GM19238 (cell line): ENCODE results near the gene SULT1C3.
"Not testable (repeated sequence)": the region's sequence is repeated elsewhere in the genome, so short reads cannot be mapped to it uniquely, and the experiment has no call there.

ENCODE experiments used
- DNase-seq: peaks from one replicate; pipeline ENCODE4 v3.0.0; 2011; ENCODE audit warnings: low spot score; ENCODE audit not compliant: insufficient read length

Gene SULT1C3

GRCh38 chr2:108244667-108245414 is 5.1 kb downstream of the SULT1C3 start:
- no peak for DNase-seq

- no peak for DNase-seq
These were observed 13.3 kb downstream of the SULT1C3 start for GRCh38 chr2:108253106-108253505.

GRCh38 chr2:108257757-108258331 is 18.1 kb downstream of the SULT1C3 start:
- no peak for DNase-seq

GRCh38 chr2:108260773-108261172 is 21.0 kb downstream of the SULT1C3 start:
- DNase-seq: no peak

- DNase-seq: no peak
These were observed 22.3 kb downstream of the SULT1C3 start for GRCh38 chr2:108262036-108262435.

GRCh38 chr2:108263401-108263800 is 23.6 kb downstream of the SULT1C3 start:
- no peak for DNase-seq

- DNase-seq: no peak
These were observed 26.4 kb downstream of the SULT1C3 start for GRCh38 chr2:108266218-108266617.

GRCh38 chr2:108267101-108267500 is 27.3 kb downstream of the SULT1C3 start:
- DNase-seq: no peak

- DNase-seq: no peak
These were observed 28.2 kb downstream of the SULT1C3 start for GRCh38 chr2:108268001-108268400.

GRCh38 chr2:108270346-108270745 is 30.6 kb downstream of the SULT1C3 start:
- DNase-seq: no peak

GRCh38 chr2:108270768-108271506 is 31.2 kb downstream of the SULT1C3 start:
- no peak for DNase-seq

- no peak for DNase-seq
These were observed 32.0 kb downstream of the SULT1C3 start for GRCh38 chr2:108271691-108272253.

GRCh38 chr2:108278631-108279030 is 38.9 kb downstream of the SULT1C3 start:
- DNase-seq: no peak

- DNase-seq: no peak
These were observed 39.7 kb downstream of the SULT1C3 start for GRCh38 chr2:108279468-108279867.

- no peak for DNase-seq
These were observed 40.7 kb downstream of the SULT1C3 start for GRCh38 chr2:108280466-108280865.

- not testable (repeated sequence) for DNase-seq
These were observed 44.8 kb downstream of the SULT1C3 start for GRCh38 chr2:108284566-108284965.

GRCh38 chr2:108285616-108286015 is 45.8 kb downstream of the SULT1C3 start:
- DNase-seq: no peak

GRCh38 chr2:108287169-108287568 is 47.4 kb downstream of the SULT1C3 start:
- DNase-seq: no peak

GRCh38 chr2:108288534-108289106 is 48.9 kb downstream of the SULT1C3 start, which contains the start of gene SULT1C2:
TSS of gene SULT1C2 (plus strand) at chr2:108288895. CDS start at chr2:108293668, 4,773 bp downstream.
- no peak for DNase-seq

GRCh38 chr2:108293850-108294249 is 54.1 kb downstream of the SULT1C3 start:
- DNase-seq: no peak

GRCh38 chr2:108297436-108298141 is 57.8 kb downstream of the SULT1C3 start:
- no peak for DNase-seq
